Suppressor macrophage (primary cell): ENCODE results near the gene BLOC1S5.
"Not testable (repeated sequence)": the region's sequence is repeated elsewhere in the genome, so short reads cannot be mapped to it uniquely, and the experiment has no call there.

Experiments used
- DNase-seq, 4 experiments: peaks; one replicate each; pipeline ENCODE4 v3.0.0-alpha.2; 2020 to 2022

Gene BLOC1S5

DNA sequence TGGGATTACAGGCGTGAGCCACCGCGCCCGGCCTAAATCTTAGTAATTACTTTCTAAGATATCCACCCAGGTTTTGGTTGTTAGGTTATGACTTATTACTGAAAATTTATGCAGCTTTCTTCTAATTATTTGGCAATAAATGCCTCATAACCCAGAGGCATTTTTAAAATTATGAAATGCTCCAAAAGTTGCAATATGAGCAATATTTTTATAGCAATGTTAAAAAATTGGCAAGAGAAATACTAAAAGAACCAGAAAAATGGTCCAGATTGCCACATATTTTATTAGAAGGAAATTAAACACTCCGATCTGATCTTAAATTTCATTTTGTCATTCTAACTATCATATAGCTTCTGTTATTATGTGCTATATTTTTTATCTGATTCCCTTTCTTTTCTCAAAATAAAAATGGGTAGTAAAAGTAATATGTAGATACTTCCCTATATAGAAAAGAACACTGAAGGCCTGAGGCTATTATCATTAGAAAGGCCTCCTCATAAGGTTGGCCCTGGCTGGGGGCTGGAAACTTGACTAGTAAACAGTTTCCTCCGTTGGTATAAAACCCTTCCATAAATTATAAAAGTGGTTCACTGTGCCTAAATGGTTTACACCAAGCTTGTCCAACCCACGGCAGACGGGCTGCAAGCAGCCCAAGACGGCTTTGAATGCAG, 22.1 kb downstream of the BLOC1S5 start:
- peak in 3 of 4 experiments; percentile 14 to 40 (median 32) for DNase-seq

DNA sequence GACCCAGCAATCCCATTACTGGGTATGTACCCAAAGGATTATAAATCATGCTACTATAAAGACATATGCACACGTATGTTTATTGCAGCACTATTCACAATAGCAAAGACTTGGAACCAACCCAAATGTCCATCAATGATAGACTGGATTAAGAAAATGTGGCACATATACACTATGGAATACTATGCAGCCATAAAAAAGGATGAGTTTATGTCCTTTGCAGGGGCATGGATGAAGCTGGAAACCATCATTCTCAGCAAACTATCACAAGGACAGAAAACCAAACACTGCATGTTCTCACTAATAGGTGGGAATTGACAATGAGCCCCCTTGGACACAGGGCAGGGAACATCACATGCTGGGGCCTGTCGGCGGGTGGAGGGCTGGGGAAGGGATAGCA, 30.1 kb downstream of the BLOC1S5 start:
- not testable (repeated sequence) for DNase-seq

DNA sequence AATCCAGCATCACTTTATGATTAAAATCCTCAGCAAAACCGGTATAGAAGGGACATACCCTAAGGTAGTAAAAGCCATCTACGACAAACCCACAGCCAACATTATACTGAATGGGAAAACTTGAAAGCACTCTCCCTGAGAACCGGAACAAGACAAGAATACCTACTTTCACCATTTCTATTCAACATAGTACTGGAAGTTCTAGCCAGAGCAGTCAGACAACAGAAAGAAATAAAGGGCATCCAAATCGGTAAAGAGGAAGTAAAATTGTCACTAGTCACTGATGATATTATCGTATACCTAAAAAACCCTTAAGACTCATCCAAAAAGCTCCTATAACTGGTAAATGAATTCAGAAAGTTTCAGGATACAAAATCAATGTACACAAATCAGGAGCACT, 33.3 kb downstream of the BLOC1S5 start:
- DNase-seq: no peak

DNA sequence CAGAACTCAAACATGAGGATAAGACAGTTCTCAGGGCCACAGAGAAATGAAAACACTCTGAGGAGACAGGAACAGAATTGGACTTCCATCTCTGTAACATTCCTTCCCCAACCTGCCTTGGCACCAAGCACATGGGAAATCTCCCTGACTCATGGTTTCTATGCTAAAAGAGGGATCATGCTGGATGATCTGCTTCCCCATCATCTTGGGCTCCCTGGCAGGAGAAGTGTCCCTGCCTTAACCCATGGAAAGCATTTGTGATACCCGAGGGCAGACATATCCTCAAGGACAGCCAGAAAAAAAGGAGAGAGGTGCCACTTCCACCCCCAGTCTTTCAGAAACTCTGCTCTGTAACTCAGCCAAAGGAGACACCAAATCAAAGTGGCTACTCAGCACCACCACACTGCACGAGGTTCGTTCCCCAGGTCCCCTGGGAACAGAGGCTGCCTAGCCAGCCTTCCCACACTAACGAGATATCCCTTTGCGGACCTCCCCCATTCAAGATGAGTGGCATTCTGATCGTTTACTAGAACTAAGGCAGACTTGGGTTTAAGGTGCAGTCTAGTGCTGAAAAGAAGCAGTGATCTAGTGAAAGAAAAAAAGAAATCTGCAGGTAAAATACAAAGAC, 34.8 kb downstream of the BLOC1S5 start:
- no peak for DNase-seq

DNA sequence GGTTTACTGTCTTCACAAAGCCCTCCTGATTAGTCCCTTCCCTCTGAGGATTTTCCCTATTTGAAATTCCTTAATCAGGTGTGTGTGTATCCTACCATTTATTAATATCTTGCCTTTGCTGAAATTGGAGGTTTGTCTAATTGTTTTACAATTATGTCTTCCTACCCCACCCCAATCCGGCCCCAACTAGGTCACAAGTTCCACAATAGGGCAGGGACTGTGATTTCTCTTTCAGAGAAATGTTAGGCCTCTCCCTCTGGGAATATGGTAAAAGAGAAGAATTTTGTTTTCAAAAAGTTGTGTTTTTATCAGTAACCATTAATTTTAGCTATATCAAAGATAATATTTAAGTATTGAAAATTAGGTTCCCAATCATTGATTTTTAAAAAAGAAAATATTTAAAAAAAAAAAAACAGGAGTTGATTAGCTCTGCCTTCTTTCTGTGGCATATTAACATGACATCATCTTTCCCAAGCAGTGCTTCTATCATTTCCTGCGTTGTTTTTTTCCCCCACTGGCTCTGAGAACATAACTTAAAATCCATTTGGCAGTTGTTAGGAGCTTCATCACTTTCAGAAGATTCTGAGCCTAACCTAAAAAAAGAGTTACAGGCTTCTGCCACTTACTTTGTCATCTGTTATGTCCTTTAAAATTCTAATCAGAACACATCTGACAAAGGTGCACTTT, 36.1 kb downstream of the BLOC1S5 start:
- DNase-seq: no peak

DNA sequence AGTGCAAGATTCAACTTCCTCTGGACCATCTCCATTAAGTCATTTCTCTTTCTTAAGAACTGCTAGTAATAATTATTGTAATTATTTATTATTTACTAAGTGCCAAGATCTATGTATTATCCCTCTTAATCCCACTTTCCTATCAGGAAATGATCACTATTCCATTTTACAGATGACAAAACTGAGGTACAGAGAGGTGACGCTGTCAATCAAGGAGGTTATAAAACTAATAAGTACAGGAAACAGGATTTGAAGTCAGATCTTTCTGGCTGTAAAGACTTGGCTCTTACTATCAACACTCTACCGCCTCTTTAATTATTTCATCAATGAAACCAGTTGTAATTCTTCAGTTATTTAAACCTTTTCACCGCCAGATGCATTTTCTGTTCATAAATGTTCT, 37.4 kb downstream of the BLOC1S5 start:
- DNase-seq: no peak

DNA sequence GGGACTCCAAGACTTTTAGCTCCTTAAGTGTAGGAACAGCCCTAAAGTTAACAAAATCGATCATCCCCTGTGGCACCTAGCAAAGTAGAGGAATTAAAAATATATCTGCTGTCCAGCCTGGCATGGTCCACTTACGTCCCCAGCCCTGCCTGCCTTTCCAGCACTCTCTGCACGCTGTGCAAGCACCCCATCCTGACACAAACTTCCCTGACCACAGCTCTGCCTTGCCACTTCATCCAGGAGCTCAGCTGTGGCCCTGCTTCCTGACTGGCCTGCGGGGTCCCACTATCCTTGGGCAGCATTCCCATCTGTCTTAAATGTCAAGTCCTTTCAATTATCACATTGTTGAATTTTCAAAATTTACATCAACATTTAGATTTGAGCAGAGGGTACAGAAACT, 39.0 kb downstream of the BLOC1S5 start:
- no peak for DNase-seq

DNA sequence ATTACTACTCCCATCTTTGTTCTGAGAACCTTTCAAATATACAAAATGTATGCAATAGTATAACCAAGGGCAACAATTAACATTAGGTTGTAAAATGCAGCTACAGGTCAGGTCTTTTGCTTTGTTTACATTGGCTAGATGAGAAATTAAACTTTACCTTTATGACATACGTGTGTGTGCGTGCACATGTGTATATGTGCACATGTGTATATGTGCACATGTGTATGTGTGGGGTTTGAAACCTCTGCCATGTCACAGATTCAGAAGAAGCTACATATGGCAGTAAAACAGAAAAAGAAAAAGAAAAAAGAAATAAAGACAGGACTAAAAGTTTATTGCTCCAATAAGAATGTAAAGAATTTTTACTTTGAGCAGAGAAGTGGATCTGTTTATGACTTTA, 40.6 kb downstream of the BLOC1S5 start:
- DNase-seq: no peak

DNA sequence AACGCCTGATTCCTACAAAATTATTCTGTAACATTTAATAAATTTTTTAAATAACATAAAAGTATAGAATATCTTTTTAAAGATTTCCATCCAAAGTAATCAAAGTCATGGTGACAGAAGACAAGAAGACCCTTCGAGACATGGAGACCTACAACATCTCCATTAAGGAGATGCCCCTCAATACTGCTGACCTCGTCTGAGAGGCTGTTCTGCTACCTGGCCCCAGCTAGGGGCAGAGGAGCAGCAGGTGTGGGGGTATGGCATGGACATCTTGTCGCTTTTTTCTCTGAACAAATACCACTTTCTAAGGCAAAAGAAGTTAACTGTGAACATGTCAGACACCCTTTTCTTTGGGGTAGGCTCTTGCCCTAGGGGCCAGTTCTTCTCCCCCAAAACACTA, 44.1 kb downstream of the BLOC1S5 start:
- DNase-seq: no peak

DNA sequence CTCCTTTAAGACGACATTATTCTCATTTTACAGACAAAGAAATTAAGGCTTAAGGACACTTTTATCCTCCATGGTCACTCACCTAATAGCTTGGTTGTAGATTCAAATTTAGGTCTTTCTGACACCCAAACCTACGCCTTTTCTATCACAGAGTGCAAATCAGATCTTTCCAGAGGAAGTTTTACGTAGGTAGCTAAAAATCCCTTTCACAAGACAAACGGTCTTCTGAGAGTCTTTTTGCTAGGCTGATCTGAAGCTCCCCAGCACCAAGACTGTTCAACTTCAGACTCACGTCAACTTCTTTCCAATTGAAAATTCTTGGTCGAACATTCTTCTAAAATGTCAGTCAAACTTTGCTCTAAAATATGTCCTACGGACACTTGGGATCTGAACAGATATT, 46.5 kb downstream of the BLOC1S5 start:
- DNase-seq: no peak

DNA sequence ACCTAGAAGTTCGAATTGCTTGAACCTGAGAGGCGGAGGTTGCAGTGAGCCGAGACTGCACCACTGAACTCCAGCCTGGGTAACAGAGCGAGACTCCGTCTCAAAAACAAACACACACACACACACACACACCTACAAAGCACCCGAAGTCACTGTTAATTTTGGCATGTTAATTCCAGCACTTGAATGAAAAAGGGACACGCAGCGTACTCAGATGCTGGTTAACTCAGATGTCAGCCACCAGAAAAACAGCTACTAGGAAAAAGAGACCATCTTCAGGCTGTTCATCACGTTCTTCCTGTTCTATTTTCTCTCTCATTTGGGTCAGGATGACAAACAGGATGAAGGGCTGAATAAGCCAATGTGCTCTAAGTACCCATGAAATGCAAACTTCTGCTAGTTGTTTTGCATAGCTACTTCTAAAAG, 46.9 kb downstream of the BLOC1S5 start:
- DNase-seq: no peak

DNA sequence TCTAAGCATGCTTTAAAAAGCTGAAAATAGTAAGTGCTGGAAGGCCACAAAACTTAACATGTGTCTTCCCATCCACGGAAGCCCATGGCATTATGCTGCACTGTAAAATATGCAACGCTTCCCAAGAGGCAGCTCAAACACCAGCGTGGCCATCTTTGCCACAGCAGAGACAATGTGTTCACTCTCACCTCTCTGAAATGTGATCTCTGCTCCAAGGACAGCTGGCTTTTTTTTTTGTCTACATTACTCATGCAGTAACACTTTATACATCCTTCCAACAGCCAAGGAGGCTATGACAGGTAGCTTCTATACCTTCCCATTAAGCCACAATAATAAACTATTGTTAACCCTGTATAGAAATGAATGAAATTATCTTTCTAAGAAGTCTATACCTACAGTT, 49.2 kb downstream of the BLOC1S5 start:
- DNase-seq: no peak

DNA sequence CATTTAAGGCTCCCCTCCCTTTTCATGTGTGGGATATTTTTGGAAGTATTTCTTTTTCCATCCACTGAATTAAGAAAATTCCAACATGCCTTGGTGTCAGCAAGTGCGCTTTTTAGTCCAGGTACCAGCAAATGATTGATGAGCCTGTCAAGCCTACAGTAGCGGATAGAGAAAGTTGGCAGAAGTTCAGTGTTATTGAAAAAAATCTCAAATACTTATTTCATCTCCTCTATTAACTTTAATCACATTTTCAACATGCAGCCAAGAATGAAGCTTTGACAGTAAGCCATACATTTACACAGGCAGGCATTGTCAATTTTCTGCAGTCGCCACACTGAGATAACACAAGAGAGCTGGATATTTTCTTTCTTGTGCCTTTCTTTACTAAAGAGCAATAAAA, 50.4 kb downstream of the BLOC1S5 start:
- no peak for DNase-seq

DNA sequence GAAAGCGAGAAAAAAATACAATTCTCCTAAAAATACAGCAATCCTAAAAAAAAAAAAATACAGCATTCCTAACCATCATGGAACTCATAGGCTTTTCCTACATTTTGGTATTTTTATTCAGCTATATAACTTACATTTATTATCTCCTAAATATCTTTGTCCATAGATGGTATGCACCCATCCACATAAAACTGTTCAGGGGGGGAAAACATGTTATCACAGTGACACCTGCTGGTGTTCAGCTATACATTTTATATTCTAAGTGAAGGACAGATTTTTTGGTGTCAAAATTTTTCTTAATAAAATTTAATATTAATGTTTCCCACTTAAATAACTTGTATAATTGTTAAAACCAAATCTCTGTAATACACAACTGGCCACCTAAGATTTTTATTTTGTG, 58.0 kb downstream of the BLOC1S5 start:
- peak; percentile 27 to 60 (median 40) for DNase-seq

DNA sequence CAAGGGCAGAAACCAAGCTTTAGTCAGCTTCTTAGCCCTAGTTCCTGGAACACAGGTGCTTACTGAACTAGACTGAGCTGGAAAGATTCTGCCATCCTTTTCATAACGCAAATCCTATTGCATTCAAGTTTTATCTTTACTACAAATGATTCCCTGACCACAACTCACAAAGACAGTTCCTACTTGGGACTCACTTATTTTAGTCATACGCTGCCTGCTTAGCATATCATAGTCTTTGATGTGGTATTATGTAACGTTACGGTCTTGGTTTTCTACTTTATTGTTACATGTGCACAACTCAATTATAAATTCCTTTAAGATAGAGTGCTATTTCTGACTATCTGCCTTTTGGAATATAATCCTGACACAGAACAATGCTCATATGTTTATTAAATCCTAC, 59.1 kb downstream of the BLOC1S5 start:
- DNase-seq: no peak

DNA sequence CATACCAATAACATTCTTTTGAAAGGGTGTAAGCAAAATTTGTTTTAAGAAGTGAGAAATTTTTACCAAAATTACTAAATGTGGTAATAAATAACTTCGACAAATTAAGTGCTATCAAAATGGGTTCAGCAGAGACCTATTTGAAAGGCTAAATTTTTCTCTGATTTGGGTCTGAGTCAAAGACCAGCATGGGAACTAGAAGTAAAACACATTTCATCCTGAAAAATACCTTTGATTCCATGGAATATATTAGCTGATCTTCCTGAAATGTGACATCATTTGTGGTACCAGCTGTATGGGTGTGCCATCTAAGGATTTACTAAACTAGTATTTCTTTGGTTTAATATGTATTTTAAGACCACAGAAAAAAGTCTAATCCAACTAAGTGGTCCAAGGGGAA, 63.6 kb downstream of the BLOC1S5 start:
- DNase-seq: no peak

DNA sequence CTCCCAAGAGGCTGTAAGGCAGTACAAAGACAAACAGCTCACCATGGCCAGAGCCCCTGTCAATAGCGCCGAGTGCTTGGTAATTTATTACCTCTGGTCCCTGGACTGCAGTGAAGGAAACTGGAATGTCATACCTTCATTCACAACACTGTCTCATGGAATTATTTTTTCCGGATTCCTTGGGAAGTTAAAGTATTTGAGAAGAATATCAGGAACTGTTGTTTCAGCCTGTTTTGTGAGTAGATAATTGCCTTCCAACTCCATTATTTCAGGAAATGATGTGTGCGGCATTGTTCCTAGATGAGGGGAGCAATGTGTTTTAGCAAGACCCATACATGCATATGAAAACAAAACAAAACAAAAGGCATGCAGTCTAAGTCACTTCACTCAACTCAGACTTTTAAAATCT, 64.0 kb downstream of the BLOC1S5 start:
- no peak for DNase-seq

DNA sequence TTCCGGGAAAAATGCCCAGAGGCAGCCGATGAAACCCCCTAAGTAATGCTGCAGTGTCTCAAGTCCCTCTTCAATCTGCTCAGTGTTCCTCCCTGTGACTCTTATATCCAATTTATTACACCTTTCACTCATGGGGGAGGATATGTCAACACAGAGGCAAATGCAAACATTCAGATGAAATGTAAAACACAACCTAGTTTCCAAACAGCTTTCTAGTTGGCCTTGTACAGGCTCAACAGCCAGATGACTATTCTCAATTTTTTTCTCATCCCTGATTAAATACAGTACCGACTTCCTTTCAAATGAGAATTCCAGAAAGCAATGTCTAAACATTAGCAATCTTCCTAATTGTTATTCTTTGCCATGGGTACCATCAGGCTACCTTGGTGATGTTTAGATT, 65.0 kb downstream of the BLOC1S5 start:
- no peak for DNase-seq

DNA sequence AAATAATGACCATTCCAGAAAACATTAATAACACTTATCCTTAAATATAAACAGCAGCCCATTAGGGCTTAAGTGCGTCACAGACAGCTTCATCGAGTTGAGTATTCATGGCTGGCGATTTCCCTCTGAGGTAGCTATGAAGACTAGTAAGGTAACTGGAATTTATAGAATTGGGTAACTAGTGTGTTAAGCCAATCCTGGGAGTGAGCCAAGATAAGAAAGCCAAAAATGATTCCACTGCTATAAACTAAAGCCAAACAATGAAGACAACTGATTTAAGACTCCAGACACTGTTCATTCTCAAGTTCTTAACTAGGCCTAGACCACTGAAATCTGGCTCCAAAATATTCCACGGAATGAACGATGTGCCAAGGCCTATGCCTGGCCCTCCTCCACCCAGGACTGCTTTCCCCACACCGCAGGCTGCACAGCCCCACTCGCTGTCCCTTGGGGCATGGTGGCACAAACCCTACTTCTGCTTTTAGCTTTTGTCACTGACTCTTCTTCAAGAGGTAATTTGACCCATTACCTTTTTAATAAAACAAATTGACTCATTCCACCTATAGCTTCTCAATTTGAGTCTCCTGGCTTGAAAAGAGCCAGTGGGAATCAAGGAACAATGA, 66.0 kb downstream of the BLOC1S5 start:
- DNase-seq: no peak

DNA sequence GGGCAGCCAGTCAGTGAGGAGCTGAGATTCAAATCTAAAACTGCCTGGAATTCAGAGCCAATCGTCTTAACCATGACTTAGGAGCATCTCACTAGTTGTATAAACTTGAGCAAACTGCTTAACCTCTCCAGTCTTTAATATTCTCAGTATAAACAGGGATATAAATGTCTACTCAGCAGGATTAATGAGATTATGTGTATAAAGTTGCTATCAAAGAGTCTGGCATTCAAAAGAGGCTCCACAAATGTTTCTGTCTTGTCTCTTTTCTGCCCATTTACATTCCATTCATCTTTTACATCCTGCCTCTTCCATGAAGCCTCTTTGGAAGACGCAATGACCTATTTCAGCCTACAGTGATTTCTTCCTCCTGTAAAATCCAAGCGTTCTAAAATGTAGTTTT, 66.9 kb downstream of the BLOC1S5 start:
- DNase-seq: no peak

DNA sequence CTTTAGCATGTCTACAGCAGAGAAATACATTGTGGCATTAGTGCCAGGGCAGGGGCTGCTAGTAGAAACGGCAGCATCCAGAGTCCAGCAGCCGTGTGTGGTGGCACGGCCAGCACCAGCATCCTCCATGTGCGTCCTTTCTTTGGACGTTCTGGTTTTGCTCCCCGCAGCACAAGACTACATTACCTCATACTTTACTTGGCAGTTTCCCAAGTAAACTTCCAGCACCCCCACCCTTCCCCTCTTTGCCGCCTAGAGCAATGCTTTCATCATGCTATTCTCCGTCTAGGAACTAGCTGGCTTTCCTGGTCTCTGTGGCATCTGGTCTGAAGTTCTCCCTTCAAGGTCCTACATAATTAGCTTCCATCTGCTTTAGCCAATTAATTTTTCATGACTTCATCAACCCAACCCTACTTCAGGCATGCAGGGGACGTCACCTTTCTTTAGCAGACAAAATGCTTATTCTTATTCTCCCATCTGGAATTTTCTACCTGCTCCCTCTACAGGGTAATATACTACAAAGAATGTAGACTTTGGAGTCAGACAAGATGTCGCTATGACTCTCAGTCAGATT, 67.6 kb downstream of the BLOC1S5 start:
- peak in 3 of 4 experiments; percentile 19 to 37 (median 31) for DNase-seq

DNA sequence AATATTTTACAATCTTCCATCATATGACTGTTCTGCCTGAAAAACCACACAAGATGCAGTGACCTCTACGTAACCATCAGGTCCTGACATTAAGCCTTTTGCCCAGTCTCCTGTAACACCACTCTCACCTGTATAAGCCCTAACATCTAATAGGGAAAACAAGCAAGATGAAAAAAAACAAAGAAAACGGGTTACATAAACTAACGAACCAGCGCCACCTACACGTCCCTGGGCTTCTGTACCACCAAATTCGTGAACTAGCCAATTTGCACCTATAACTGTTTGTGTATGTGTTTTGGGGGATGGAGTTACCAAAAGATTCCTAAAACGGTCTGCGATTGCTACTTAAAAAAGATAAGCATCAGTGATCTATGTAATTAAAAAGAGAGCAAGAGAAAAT, 70.2 kb downstream of the BLOC1S5 start:
- no peak for DNase-seq

DNA sequence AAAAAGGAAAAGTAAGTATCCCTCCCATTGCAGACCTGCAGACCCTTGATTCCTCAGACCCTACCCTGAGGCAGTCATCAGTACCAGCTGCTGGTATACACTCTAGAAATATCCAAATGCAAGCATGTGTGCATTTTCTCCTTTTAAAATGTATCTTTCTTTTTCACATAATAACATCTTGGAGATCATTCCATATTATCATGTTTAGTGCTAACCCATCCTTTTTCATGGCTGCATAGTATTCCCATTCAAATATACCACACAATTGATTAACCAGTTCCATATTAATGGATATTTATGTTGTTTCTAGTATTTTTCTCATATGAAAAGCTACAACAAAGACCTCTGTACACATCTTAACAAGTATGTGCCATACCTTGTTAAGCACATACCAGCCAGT, 70.8 kb downstream of the BLOC1S5 start:
- DNase-seq: no peak
